HEK293 (cell line): ENCODE results near the gene TEX38.
"Not testable (repeated sequence)": the region's sequence is repeated elsewhere in the genome, so short reads cannot be mapped to it uniquely, and the experiment has no call there.

Experiments used
- CTCF ChIA-PET: fragments of 350-600 bp; formaldehyde crosslinking; extraction: SDS; loops from one replicate; lab custom pipeline; 2021; ENCODE audit warnings: antibody characterized with exemption; lab: Yijun Ruan, JAX
- POLR2A ChIA-PET: fragments of 300-600 bp; formaldehyde crosslinking; extraction: SDS; loops from one replicate; lab custom pipeline; 2020; ENCODE audit warnings: antibody characterized with exemption, inconsistent platforms; lab: Yijun Ruan, JAX
- H3K27ac ChIP-seq: fragments of 200-500 bp; sonication (Bioruptor generic); 2 replicates; pipeline ENCODE4 v1.5.1; 2014; ENCODE audit warnings: low read depth, low read length, control low read depth, inconsistent platforms; ENCODE audit errors: extremely low read depth
- H3K36me3 ChIP-seq, 2 experiments: fragments of 200-500 bp in 1 of 2; sonication (Bioruptor generic) in 1 of 2; 1 replicate in 1 of 2; 2 replicates in 1 of 2; pipeline ENCODE4 v1.5.1; 2014 to 2017; ENCODE audit warnings: inconsistent platforms in 2 of 2, low read length in 2 of 2; ENCODE audit not compliant: control insufficient read depth in 2 of 2, insufficient read depth in 1 of 2
- H3K4me1 ChIP-seq: fragments of 200-500 bp; sonication (Bioruptor generic); 2 replicates; pipeline ENCODE4 v1.5.1; 2014; ENCODE audit warnings: mild to moderate bottlenecking, low read length, inconsistent platforms; ENCODE audit not compliant: control insufficient read depth, insufficient read depth
- H3K4me3 ChIP-seq: 2 replicates; pipeline ENCODE4 v1.5.1; 2011; ENCODE audit warnings: low read depth, mild to moderate bottlenecking, control low read depth, low read length, moderate library complexity
- H3K9me3 ChIP-seq: fragments of 200-500 bp; sonication (Bioruptor generic); 2 replicates; pipeline ENCODE4 v1.5.1; 2014; ENCODE audit warnings: low read depth, low read length, inconsistent platforms; ENCODE audit not compliant: control insufficient read depth, insufficient read depth
- EGR2 ChIP-seq: fragments of 450-650 bp; formaldehyde crosslinking; IDR thresholded peaks from 2 replicates; pipeline ENCODE4 v1.5.1; 2016; ENCODE audit warnings: low read depth, missing biosample characterization, missing genetic modification characterization
- KLF1 ChIP-seq: fragments of 450-650 bp; formaldehyde crosslinking; IDR thresholded peaks from 2 replicates; pipeline ENCODE4 v1.5.1; 2016; ENCODE audit warnings: missing biosample characterization, missing genetic modification characterization
- OSR2 ChIP-seq: fragments of 450-650 bp; formaldehyde crosslinking; IDR thresholded peaks from 2 replicates; pipeline ENCODE4 v1.5.1; 2016; ENCODE audit warnings: missing biosample characterization, missing genetic modification characterization
- REST ChIP-seq: fragments of 450-650 bp; formaldehyde crosslinking; IDR thresholded peaks from 2 replicates; pipeline ENCODE4 v1.5.1; 2016; ENCODE audit warnings: missing biosample characterization, missing genetic modification characterization
- SCRT1 ChIP-seq: fragments of 450-650 bp; formaldehyde crosslinking; IDR thresholded peaks from 2 replicates; pipeline ENCODE4 v1.5.1; 2016; ENCODE audit warnings: missing biosample characterization, missing genetic modification characterization, borderline replicate concordance
- SP7 ChIP-seq: fragments of 450-650 bp; formaldehyde crosslinking; IDR thresholded peaks from 2 replicates; pipeline ENCODE4 v1.5.1; 2016; ENCODE audit warnings: missing biosample characterization, missing genetic modification characterization
- WT1 ChIP-seq: fragments of 450-650 bp; formaldehyde crosslinking; IDR thresholded peaks from 2 replicates; pipeline ENCODE4 v1.5.1; 2016; ENCODE audit warnings: missing biosample characterization, missing genetic modification characterization
- YY2 ChIP-seq: fragments of 450-650 bp; formaldehyde crosslinking; IDR thresholded peaks from 2 replicates; pipeline ENCODE4 v1.5.1; 2016; ENCODE audit warnings: missing biosample characterization, missing genetic modification characterization
- ZBTB44 ChIP-seq: fragments of 450-650 bp; IDR thresholded peaks from 2 replicates; pipeline ENCODE4 v1.5.1; 2018; ENCODE audit warnings: missing biosample characterization, mild to moderate bottlenecking, missing genetic modification characterization
- ZIC2 ChIP-seq: fragments of 450-650 bp; formaldehyde crosslinking; IDR thresholded peaks from 2 replicates; pipeline ENCODE4 v1.5.1; 2016; ENCODE audit warnings: missing biosample characterization, missing genetic modification characterization
- ZNF10 ChIP-seq: fragments of 450-650 bp; formaldehyde crosslinking; IDR thresholded peaks from 2 replicates; pipeline ENCODE4 v1.5.1; 2017; ENCODE audit warnings: missing biosample characterization, missing genetic modification characterization
- ZNF175 ChIP-seq: fragments of 450-650 bp; formaldehyde crosslinking; IDR thresholded peaks from 2 replicates; pipeline ENCODE4 v1.5.1; 2016; ENCODE audit warnings: missing biosample characterization, missing genetic modification characterization
- ZNF211 ChIP-seq: fragments of 450-650 bp; formaldehyde crosslinking; IDR thresholded peaks from 2 replicates; pipeline ENCODE4 v1.5.1; 2016; ENCODE audit warnings: low read depth, missing biosample characterization, missing genetic modification characterization
- ZNF24 ChIP-seq: fragments of 450-650 bp; formaldehyde crosslinking; IDR thresholded peaks from 2 replicates; pipeline ENCODE4 v1.5.1; 2016; ENCODE audit warnings: missing biosample characterization, missing genetic modification characterization
- ZNF335 ChIP-seq: fragments of 450-650 bp; formaldehyde crosslinking; conservative IDR thresholded peaks from 2 replicates; pipeline ENCODE4 v1.5.1; 2016; ENCODE audit warnings: missing biosample characterization, missing genetic modification characterization
- ZNF341 ChIP-seq: fragments of 450-650 bp; formaldehyde crosslinking; IDR thresholded peaks from 2 replicates; pipeline ENCODE4; 2016; ENCODE audit warnings: low read depth, missing biosample characterization, missing genetic modification characterization
- ZNF354C ChIP-seq: fragments of 450-650 bp; formaldehyde crosslinking; IDR thresholded peaks from 2 replicates; pipeline ENCODE4 v1.5.1; 2016; ENCODE audit warnings: missing biosample characterization, missing genetic modification characterization, low read depth, borderline replicate concordance
- ZNF398 ChIP-seq: fragments of 450-650 bp; formaldehyde crosslinking; IDR thresholded peaks from 2 replicates; pipeline ENCODE4 v1.5.1; 2017; ENCODE audit warnings: missing biosample characterization, missing genetic modification characterization
- ZNF404 ChIP-seq: fragments of 450-650 bp; formaldehyde crosslinking; IDR thresholded peaks from 2 replicates; pipeline ENCODE4 v1.5.1; 2017; ENCODE audit warnings: missing biosample characterization, missing genetic modification characterization
- ZNF426 ChIP-seq: fragments of 450-650 bp; formaldehyde crosslinking; IDR thresholded peaks from 2 replicates; pipeline ENCODE4 v1.5.1; 2017; ENCODE audit warnings: missing biosample characterization, missing genetic modification characterization, mild to moderate bottlenecking, inconsistent platforms, moderate library complexity
- ZNF433 ChIP-seq: fragments of 450-650 bp; formaldehyde crosslinking; IDR thresholded peaks from 2 replicates; pipeline ENCODE4 v1.5.1; 2016; ENCODE audit warnings: missing biosample characterization, missing genetic modification characterization, low read depth
- ZNF473 ChIP-seq: fragments of 450-650 bp; formaldehyde crosslinking; IDR thresholded peaks from 2 replicates; pipeline ENCODE4 v1.5.1; 2017; ENCODE audit warnings: missing biosample characterization, missing genetic modification characterization
- ZNF510 ChIP-seq: fragments of 450-650 bp; formaldehyde crosslinking; IDR thresholded peaks from 2 replicates; pipeline ENCODE4 v1.5.1; 2018; ENCODE audit warnings: mild to moderate bottlenecking, missing genetic modification characterization, missing biosample characterization; ENCODE audit not compliant: insufficient replicate concordance
- ZNF555 ChIP-seq: fragments of 450-650 bp; formaldehyde crosslinking; conservative IDR thresholded peaks from 2 replicates; pipeline ENCODE4 v1.5.1; 2017; ENCODE audit warnings: missing biosample characterization, mild to moderate bottlenecking, missing genetic modification characterization, inconsistent platforms
- ZNF561 ChIP-seq: fragments of 450-650 bp; IDR thresholded peaks from 2 replicates; pipeline ENCODE4 v1.5.1; 2018; ENCODE audit warnings: missing biosample characterization, missing genetic modification characterization, borderline replicate concordance
- ZNF580 ChIP-seq: fragments of 450-650 bp; formaldehyde crosslinking; IDR thresholded peaks from 2 replicates; pipeline ENCODE4 v1.5.1; 2016; ENCODE audit warnings: missing biosample characterization, missing genetic modification characterization
- ZNF596 ChIP-seq: fragments of 450-650 bp; IDR thresholded peaks from 2 replicates; pipeline ENCODE4 v1.5.0; 2018; ENCODE audit warnings: missing biosample characterization, mild to moderate bottlenecking, missing genetic modification characterization, moderate library complexity
- ZNF629 ChIP-seq: fragments of 450-650 bp; formaldehyde crosslinking; IDR thresholded peaks from 2 replicates; pipeline ENCODE4 v1.5.1; 2017; ENCODE audit warnings: missing biosample characterization, missing genetic modification characterization
- ZNF777 ChIP-seq: fragments of 450-650 bp; formaldehyde crosslinking; IDR thresholded peaks from 2 replicates; pipeline ENCODE4 v1.5.1; 2017; ENCODE audit warnings: missing biosample characterization, missing genetic modification characterization, borderline replicate concordance
- ZSCAN5A ChIP-seq: fragments of 450-650 bp; formaldehyde crosslinking; IDR thresholded peaks from 2 replicates; pipeline ENCODE4 v1.5.1; 2016; ENCODE audit warnings: missing biosample characterization, missing genetic modification characterization
- ZXDB ChIP-seq: fragments of 450-650 bp; formaldehyde crosslinking; IDR thresholded peaks from 2 replicates; pipeline ENCODE4 v1.5.1; 2016; ENCODE audit warnings: missing biosample characterization, missing genetic modification characterization

The TEX38 gene

GRCh38 chr1:46719689-46720088 lies 48.0 kb downstream of the TEX38 start (continued):
- TF ChIP-seq ZSCAN5A (tag by site-specific recombination) (no peak), SCRT1 (tag by site-specific recombination) (peak; percentile 93), ZNF24 (tag by site-specific recombination) (peak; percentile 76; the same call in 1 of the 2 replicates), ZIC2 (tag by site-specific recombination) (peak; percentile 9; the same call in 1 of the 2 replicates), WT1 (peak; percentile 99), ZNF596 (tag by site-specific recombination) (peak; percentile 45; the same call in 1 of the 2 replicates), ZNF335 (tag by site-specific recombination) (peak; percentile 21; the same call in 1 of the 2 replicates), OSR2 (peak; percentile 82), SP7 (tag by site-specific recombination) (peak; percentile 55), YY2 (tag by site-specific recombination) (no peak), ZNF473 (tag by site-specific recombination) (no peak), ZNF175 (tag by site-specific recombination) (no peak), ZNF354C (no peak), ZNF398 (0 out of 2 replicates have a peak, but pooled peaks have one; percentile 48), ZNF777 (tag by site-specific recombination) (no peak), ZNF10 (tag by site-specific recombination) (peak; percentile 86; the same call in 1 of the 2 replicates), EGR2 (tag by site-specific recombination) (no peak), ZNF211 (tag by site-specific recombination) (no peak), ZNF561 (peak; percentile 40; the same call in 1 of the 2 replicates), ZNF629 (peak; percentile 40), ZBTB44 (peak; percentile 72), ZXDB (tag by site-specific recombination) (peak; percentile 23; the same call in 1 of the 2 replicates), KLF1 (tag by site-specific recombination) (peak; percentile 92)

GRCh38 chr1:46720319-46720718 lies 48.7 kb downstream of the TEX38 start:
- CTCF ChIA-PET = interaction anchor here (0.8 to 1.4 kb wide), 5 partner anchors 8 to 203 kb away, joined by 3 to 4 read pairs (median 3); a partner anchor contains a TSS
- not testable (repeated sequence) for H3K4me1 ChIP-seq, H3K4me3 ChIP-seq, H3K9me3 ChIP-seq, H3K27ac ChIP-seq
- peaks cover 5 to 22% of the 10 kb centered on the region in 2 experiments; a peak in 2 of 3 replicates for H3K36me3 ChIP-seq
- POLR2A ChIA-PET = interaction anchor here (1.2 kb wide), 1 partner anchor 116 kb away, joined by 3 read pairs; the partner anchor contains the start of gene MKNK1
- TF ChIP-seq ZNF510 (tag by site-specific recombination) = peak; percentile 68
- 0 out of 2 replicates have a peak, but pooled peaks have one; percentile 37 for TF ChIP-seq ZNF404 (tag by site-specific recombination)
- peak; percentile 45; the same call in 1 of the 2 replicates for TF ChIP-seq REST (tag by site-specific recombination)
- peak; percentile 91 for TF ChIP-seq ZNF426 (tag by site-specific recombination)
- TF ChIP-seq ZNF433 (tag by site-specific recombination) = 0 out of 2 replicates have a peak, but pooled peaks have one; percentile 40
- peak; percentile 19; the same call in 1 of the 2 replicates for TF ChIP-seq ZNF341 (tag by site-specific recombination)
- TF ChIP-seq ZNF580 (tag by site-specific recombination) = 0 out of 2 replicates have a peak, but pooled peaks have one; percentile 20
- peak; percentile 84 for TF ChIP-seq ZNF555 (tag by site-specific recombination)
